Measurements from ENCODE around the gene CYB5D1.

DNA sequence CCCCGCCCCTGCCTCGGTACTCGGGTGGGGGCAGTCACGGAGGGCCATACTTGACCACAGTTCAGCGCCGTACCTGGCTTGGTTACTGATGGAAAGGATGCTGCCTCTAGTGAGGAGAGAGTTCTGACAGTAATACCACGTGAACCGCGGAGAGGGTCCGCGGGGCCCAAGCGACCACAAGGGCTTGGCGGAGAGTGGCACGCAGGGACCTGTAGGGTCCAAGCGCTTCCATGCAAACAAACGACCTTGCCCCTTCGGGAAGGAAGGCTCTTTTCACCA is 14.6 kb upstream of the CYB5D1 start:
- TF ChIP-seq CTCF (IDR thresholded peaks at IDR 0.05) (no peak), POLR2AphosphoS5 (IDR thresholded peaks at IDR 0.05) (no peak), POLR2A (IDR thresholded peaks at IDR 0.05; ENCODE audit: low read depth) (no peak), EP300 (IDR thresholded peaks at IDR 0.05) (no peak)

Data from esophagus muscularis mucosa (tissue), 4 donors.